CD14-positive monocyte (primary cell): ENCODE results near the gene CAMK2A. TPM values are rescaled to one million over a fixed set of nuclear protein-coding genes. Genes with fewer than 3 reads are reported as not detected.

Experiments
- DNase-seq, 3 donors: peaks; one replicate each; pipeline ENCODE4 v3.0.0-alpha.2; 2011 to 2022
- H2AFZ ChIP-seq: 2 replicates; pipeline ENCODE4 v1.6.0; 2012; ENCODE audit warnings: mild to moderate bottlenecking, low read depth, low read length, inconsistent platforms; ENCODE audit not compliant: insufficient read depth, poor library complexity, severe bottlenecking
- H3K27ac ChIP-seq, 2 donors: 1 replicate in 1 of 2; 2 replicates in 1 of 2; pipeline ENCODE4 v1.5.1; 2012 to 2013; ENCODE audit warnings: low read length in 2 of 2, control low read depth in 1 of 2, inconsistent platforms in 1 of 2, low read depth in 1 of 2, mild to moderate bottlenecking in 1 of 2
- H3K27me3 ChIP-seq, 2 donors: one replicate each; pipeline versions ENCODE4 v1.6.0 to v1.6.1; 2011 to 2013; ENCODE audit warnings: low read length in 2 of 2; ENCODE audit not compliant: control insufficient read depth in 2 of 2, insufficient read depth in 2 of 2
- H3K36me3 ChIP-seq, 2 donors: replicated peaks in 1 of 2; 1 replicate in 1 of 2; 2 replicates in 1 of 2; pipeline versions ENCODE4 v1.5.1 to v1.6.1; 2012 to 2013; ENCODE audit warnings: low read length in 2 of 2, control low read depth in 1 of 2, inconsistent platforms in 1 of 2, mild to moderate bottlenecking in 1 of 2; ENCODE audit not compliant: insufficient read depth in 2 of 2, control insufficient read depth in 1 of 2
- H3K4me1 ChIP-seq, 2 donors: 1 replicate in 1 of 2; 2 replicates in 1 of 2; pipeline versions ENCODE4 v1.5.1 to v1.6.1; 2012 to 2013; ENCODE audit warnings: low read length in 2 of 2, control low read depth in 1 of 2, inconsistent platforms in 1 of 2, mild to moderate bottlenecking in 1 of 2, moderate library complexity in 1 of 2; ENCODE audit not compliant: insufficient read depth in 2 of 2, control insufficient read depth in 1 of 2
- H3K4me2 ChIP-seq: replicated peaks from 2 replicates; pipeline ENCODE3; 2012; ENCODE audit warnings: low read length, moderate library complexity, mild to moderate bottlenecking; ENCODE audit not compliant: poor library complexity, severe bottlenecking; ENCODE audit errors: extremely low read depth
- H3K4me3 ChIP-seq, 3 experiments: fragments of 200-600 bp in 1 of 3; sonication (generic) in 1 of 3; replicated peaks in 1 of 3; 1 replicate in 2 of 3; 2 replicates in 1 of 3; pipeline ENCODE4 v1.5.1; 2011 to 2013; ENCODE audit warnings: low read length in 3 of 3, mild to moderate bottlenecking in 3 of 3, control low read depth in 2 of 3, low read depth in 2 of 3, inconsistent platforms in 1 of 3, moderate library complexity in 1 of 3
- H3K79me2 ChIP-seq: 2 replicates; pipeline ENCODE4 v1.6.0; 2012; ENCODE audit warnings: mild to moderate bottlenecking, control low read depth, inconsistent platforms, low read length, moderate library complexity; ENCODE audit not compliant: insufficient read depth
- H3K9ac ChIP-seq: 2 replicates; pipeline ENCODE4 v1.6.0; 2017; ENCODE audit warnings: low read length, mild to moderate bottlenecking; ENCODE audit not compliant: insufficient read depth, poor library complexity, severe bottlenecking
- H3K9me3 ChIP-seq, 2 donors: replicated peaks in 1 of 2; 1 replicate in 1 of 2; 2 replicates in 1 of 2; pipeline versions ENCODE4 v1.5.1 to v1.6.1; 2012 to 2013; ENCODE audit warnings: low read length in 2 of 2, control low read depth in 1 of 2; ENCODE audit not compliant: control insufficient read depth in 1 of 2, insufficient read depth in 1 of 2
- H4K20me1 ChIP-seq: 2 replicates; pipeline ENCODE4 v1.6.0; 2012; ENCODE audit warnings: mild to moderate bottlenecking, low read length, control low read depth, moderate library complexity; ENCODE audit not compliant: insufficient read depth
- H3K27ac Mint-ChIP-seq, 7 donors: one replicate each; pipeline ENCODE4 v1.8.0; 2020; ENCODE audit warnings: mild to moderate bottlenecking in 7 of 7, mixed read lengths in 7 of 7, moderate library complexity in 6 of 7, inconsistent platforms in 2 of 7
- H3K27me3 Mint-ChIP-seq, 3 donors: one replicate each; pipeline ENCODE4 v1.8.0; 2021 to 2022; ENCODE audit warnings: low read depth in 3 of 3, mild to moderate bottlenecking in 3 of 3, mixed read lengths in 3 of 3, moderate library complexity in 3 of 3, inconsistent platforms in 1 of 3
- H3K36me3 Mint-ChIP-seq, 2 donors: one replicate each; pipeline ENCODE4 v1.8.0; 2020; ENCODE audit warnings: mixed read lengths in 2 of 2, inconsistent platforms in 1 of 2, mild to moderate bottlenecking in 1 of 2
- H3K4me1 Mint-ChIP-seq: one replicate; pipeline ENCODE4 v1.8.0; 2020; ENCODE audit warnings: mild to moderate bottlenecking, mixed read lengths
- H3K4me3 Mint-ChIP-seq, 2 donors: one replicate each; pipeline ENCODE4 v1.8.0; 2020; ENCODE audit warnings: mild to moderate bottlenecking in 2 of 2, mixed read lengths in 2 of 2, moderate library complexity in 1 of 2
- H3K9me3 Mint-ChIP-seq, 7 donors: one replicate each; pipeline ENCODE4 v1.8.0; 2020 to 2022; ENCODE audit warnings: mixed read lengths in 7 of 7, mild to moderate bottlenecking in 6 of 7, moderate library complexity in 6 of 7, inconsistent platforms in 2 of 7
- WGBS: methylation state at CpG from one replicate; pipeline ENCODE4 v1.1.5; 2013; ENCODE audit warnings: missing lambda C conversion rate; ENCODE audit not compliant: insufficient coverage; 5-methylcytosine and 5-hydroxymethylcytosine counted together
- intact Hi-C, 2 donors: fragments of 100-400 bp; cut with micrococcal nuclease; formaldehyde crosslinking; loops; one replicate each; pipeline versions ENCODE4 v1.15.0 to v1.15.1; 2023
- polyA plus RNA-seq, 3 donors: library from polyadenylated mRNA; depleted of rRNA in 1 of 3; unstranded in 2 of 3; stranded (reverse) in 1 of 3; fragments of 300-500 nt in 2 of 3; fragments of >200 nt in 1 of 3; fragmentation: Illumina TruSeq in 2 of 3; gene quantifications; 1 replicate in 2 of 3; 2 replicates in 1 of 3; pipeline ENCODE4 v1.2.3, GENCODE V29; 2012 to 2021
- TF ChIP-seq, protein P1 (sequence below): fragments of 200-600 bp; IDR thresholded peaks from one replicate; pipeline ENCODE4 v1.8.0; 2022; ENCODE audit warnings: antibody characterized with exemption, mild to moderate bottlenecking

Gene CAMK2A
- polyA plus RNA-seq, 3 donors = not detected

DNA sequence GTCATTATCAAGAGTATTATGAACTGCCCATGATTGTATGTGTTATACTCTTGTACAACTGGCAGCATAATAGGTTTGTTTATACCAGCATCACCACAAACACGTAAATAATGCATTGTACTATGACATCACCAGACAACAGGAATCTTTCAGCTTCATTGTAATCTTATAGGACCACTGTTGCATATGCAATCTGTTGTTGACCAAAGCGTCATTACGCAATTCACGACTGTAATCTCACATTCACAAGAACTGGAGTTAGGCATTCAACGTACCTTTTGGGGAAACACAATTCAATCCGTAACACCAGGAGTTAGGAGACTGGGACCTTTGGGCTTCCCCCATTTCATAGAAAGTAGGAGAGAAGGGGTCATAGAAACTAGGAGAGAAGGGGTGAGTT is 33.5 kb upstream of the CAMK2A start:
- Histone ChIP-seq H3K4me1 (no peaks in the 10 kb centered on the region), H3K27me3 (no peaks in the 10 kb centered on the region), H3K79me2 (no peaks in the 10 kb centered on the region), H3K9me3 (no peaks in the 10 kb centered on the region), H3K4me2 (no peak overlapping the region), H3K36me3 (no peaks in the 10 kb centered on the region), H3K27ac (no peak overlapping the region), H3K4me3 (no peak overlapping the region), H3K9ac (no peak overlapping the region), H2AFZ (no peak overlapping the region), H4K20me1 (no peaks in the 10 kb centered on the region)
- H3K36me3 Mint-ChIP-seq = no peaks in the 10 kb centered on the region
- H3K27ac Mint-ChIP-seq = no peak overlapping the region
- H3K4me1 Mint-ChIP-seq = no peaks in the 10 kb centered on the region
- TF ChIP-seq, protein P1, sequence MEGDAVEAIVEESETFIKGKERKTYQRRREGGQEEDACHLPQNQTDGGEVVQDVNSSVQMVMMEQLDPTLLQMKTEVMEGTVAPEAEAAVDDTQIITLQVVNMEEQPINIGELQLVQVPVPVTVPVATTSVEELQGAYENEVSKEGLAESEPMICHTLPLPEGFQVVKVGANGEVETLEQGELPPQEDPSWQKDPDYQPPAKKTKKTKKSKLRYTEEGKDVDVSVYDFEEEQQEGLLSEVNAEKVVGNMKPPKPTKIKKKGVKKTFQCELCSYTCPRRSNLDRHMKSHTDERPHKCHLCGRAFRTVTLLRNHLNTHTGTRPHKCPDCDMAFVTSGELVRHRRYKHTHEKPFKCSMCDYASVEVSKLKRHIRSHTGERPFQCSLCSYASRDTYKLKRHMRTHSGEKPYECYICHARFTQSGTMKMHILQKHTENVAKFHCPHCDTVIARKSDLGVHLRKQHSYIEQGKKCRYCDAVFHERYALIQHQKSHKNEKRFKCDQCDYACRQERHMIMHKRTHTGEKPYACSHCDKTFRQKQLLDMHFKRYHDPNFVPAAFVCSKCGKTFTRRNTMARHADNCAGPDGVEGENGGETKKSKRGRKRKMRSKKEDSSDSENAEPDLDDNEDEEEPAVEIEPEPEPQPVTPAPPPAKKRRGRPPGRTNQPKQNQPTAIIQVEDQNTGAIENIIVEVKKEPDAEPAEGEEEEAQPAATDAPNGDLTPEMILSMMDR = no peak
- H3K27me3 Mint-ChIP-seq = peaks cover 1 to 2% (median 2%) of the 10 kb centered on the region in 3 donors
- WGBS = no CpG with 5 or more reads among the region's 6 CpGs
- intact Hi-C loops = no loop called here
- no peak for DNase-seq
- H3K9me3 Mint-ChIP-seq = peaks cover 0 to 1% (median 0%) of the 10 kb centered on the region in 7 donors
- no peak overlapping the region for H3K4me3 Mint-ChIP-seq

GRCh38 chr5:150322202-150322601 is 32.6 kb upstream of the CAMK2A start:
- Histone ChIP-seq H3K36me3 (no peaks in the 10 kb centered on the region), H3K4me3 (no peak overlapping the region), H3K9ac (no peak overlapping the region), H3K4me2 (no peak overlapping the region), H4K20me1 (no peaks in the 10 kb centered on the region), H3K4me1 (no peaks in the 10 kb centered on the region), H3K27me3 (no peaks in the 10 kb centered on the region), H2AFZ (no peak overlapping the region), H3K9me3 (no peaks in the 10 kb centered on the region), H3K27ac (no peak overlapping the region), H3K79me2 (no peaks in the 10 kb centered on the region)
- Mint-ChIP-seq H3K27ac (no peak overlapping the region), H3K4me3 (no peak overlapping the region), H3K36me3 (no peaks in the 10 kb centered on the region), H3K4me1 (no peaks in the 10 kb centered on the region), H3K27me3 (peaks cover 0 to 2% (median 2%) of the 10 kb centered on the region in 3 donors), H3K9me3 (peaks cover 0 to 1% (median 0%) of the 10 kb centered on the region in 7 donors)
- intact Hi-C loops = no loop called here
- no peak for DNase-seq
- TF ChIP-seq, protein P1 = no peak
